IMR-90 (cell line): ENCODE results near the gene FOXO6. TPM values are rescaled to one million over a fixed set of nuclear protein-coding genes. Genes with fewer than 3 reads are reported as not detected.

Experiments
- ATAC-seq: fragments of 200-7000 bp; cut with Tn5 transposase; 2 replicates; pipeline ENCODE4 v1.9.1; 2020; ENCODE audit warnings: low read depth, mild to moderate bottlenecking, moderate library complexity
- BruUV-seq: library from RNA; stranded (reverse); fragments of 400-500 nt; replicated peaks from 2 replicates; lab custom pipeline; 2021; lab: Mats Ljungman, UMichigan
- CTCF ChIA-PET: fragments of 300-600 bp; formaldehyde crosslinking; extraction: SDS; loops from one replicate; lab custom pipeline; 2021; ENCODE audit warnings: antibody characterized with exemption; lab: Yijun Ruan, JAX
- POLR2A ChIA-PET: fragments of 300-600 bp; sonication (Branson Sonifier 250); formaldehyde crosslinking; loops from one replicate; lab custom pipeline; 2022; ENCODE audit warnings: antibody characterized with exemption; ENCODE audit not compliant: unreplicated experiment; lab: Charles Lee
- DNase-seq: peaks from one replicate; pipeline ENCODE4 v3.0.0; 2013
- H2AFZ ChIP-seq: replicated peaks from 2 replicates; pipeline ENCODE3; 2013; ENCODE audit warnings: low read length, mild to moderate bottlenecking; ENCODE audit not compliant: poor library complexity
- H2AK5ac ChIP-seq: 2 replicates; pipeline ENCODE4 v1.6.1; 2013; ENCODE audit warnings: low read depth, low read length, inconsistent platforms
- H2AK9ac ChIP-seq: replicated peaks from 2 replicates; pipeline ENCODE3; 2013; ENCODE audit warnings: mild to moderate bottlenecking, low read depth, low read length, moderate library complexity; ENCODE audit not compliant: poor library complexity
- H2BK120ac ChIP-seq: 2 replicates; pipeline ENCODE4 v1.6.1; 2013; ENCODE audit warnings: low read depth, low read length, inconsistent platforms
- H2BK15ac ChIP-seq: 3 replicates; pipeline ENCODE4 v1.6.1; 2013; ENCODE audit warnings: low read depth, low read length, inconsistent platforms
- H2BK20ac ChIP-seq: 2 replicates; pipeline ENCODE4 v1.6.1; 2013; ENCODE audit warnings: low read depth, mild to moderate bottlenecking, inconsistent platforms, low read length, moderate library complexity
- H2BK5ac ChIP-seq: 2 replicates; pipeline ENCODE4 v1.6.1; 2013; ENCODE audit warnings: mild to moderate bottlenecking, low read depth, low read length, inconsistent platforms; ENCODE audit not compliant: poor library complexity, severe bottlenecking
- H3K14ac ChIP-seq: replicated peaks from 2 replicates; pipeline ENCODE4 v1.6.1; 2013; ENCODE audit warnings: low read depth, low read length, inconsistent platforms
- H3K18ac ChIP-seq: 2 replicates; pipeline ENCODE4 v1.6.1; 2013; ENCODE audit warnings: low read depth, low read length, control low read depth
- H3K23ac ChIP-seq: 2 replicates; pipeline ENCODE4 v1.6.1; 2013; ENCODE audit warnings: low read depth, low read length, inconsistent platforms
- H3K27ac ChIP-seq: 2 replicates; pipeline ENCODE4 v1.5.1; 2013; ENCODE audit warnings: mild to moderate bottlenecking, control low read depth, low read length; ENCODE audit not compliant: insufficient read depth
- H3K27me3 ChIP-seq: 2 replicates; pipeline ENCODE4 v1.6.1; 2013; ENCODE audit warnings: low read length; ENCODE audit not compliant: control insufficient read depth, insufficient read depth
- H3K36me3 ChIP-seq: 2 replicates; pipeline ENCODE4 v1.6.1; 2013; ENCODE audit warnings: low read length, mixed read lengths; ENCODE audit not compliant: control insufficient read depth, insufficient read depth
- H3K4ac ChIP-seq: 2 replicates; pipeline ENCODE4 v1.6.1; 2013; ENCODE audit warnings: low read depth, low read length, inconsistent platforms
- H3K4me1 ChIP-seq: 2 replicates; pipeline ENCODE4 v1.6.1; 2013; ENCODE audit warnings: low read length, mixed read lengths; ENCODE audit not compliant: control insufficient read depth, insufficient read depth
- H3K4me2 ChIP-seq: 2 replicates; pipeline ENCODE4 v1.6.1; 2013; ENCODE audit warnings: low read depth, mild to moderate bottlenecking, control low read depth, low read length, moderate library complexity
- H3K4me3 ChIP-seq: 2 replicates; pipeline ENCODE4 v1.5.1; 2013; ENCODE audit warnings: low read depth, mild to moderate bottlenecking, control low read depth, low read length, moderate library complexity; ENCODE audit not compliant: insufficient read depth
- H3K56ac ChIP-seq: 2 replicates; pipeline ENCODE4 v1.6.1; 2013; ENCODE audit warnings: low read length, inconsistent platforms; ENCODE audit not compliant: insufficient read depth; ENCODE audit errors: extremely low read depth
- H3K79me1 ChIP-seq, 2 experiments: 2 replicates each; pipeline ENCODE4 v1.6.1; 2013; ENCODE audit warnings: low read length in 2 of 2, inconsistent platforms in 1 of 2, low read depth in 1 of 2
- H3K9ac ChIP-seq: 2 replicates; pipeline ENCODE4 v1.6.1; 2013; ENCODE audit warnings: low read depth, low read length, control low read depth
- H3K9me1 ChIP-seq: 2 replicates; pipeline ENCODE4 v1.6.1; 2013; ENCODE audit warnings: low read length, inconsistent platforms; ENCODE audit not compliant: insufficient read depth
- H3K9me3 ChIP-seq: 2 replicates; pipeline ENCODE4 v1.6.1; 2013; ENCODE audit warnings: low read length; ENCODE audit not compliant: control insufficient read depth, insufficient read depth
- H4K20me1 ChIP-seq: 2 replicates; pipeline ENCODE4 v1.6.1; 2013; ENCODE audit warnings: low read length, inconsistent platforms; ENCODE audit not compliant: insufficient read depth
- H4K5ac ChIP-seq: 2 replicates; pipeline ENCODE4 v1.6.1; 2013; ENCODE audit warnings: mild to moderate bottlenecking, low read depth, low read length, control low read depth
- H4K8ac ChIP-seq, 2 experiments: 2 replicates each; pipeline ENCODE4 v1.6.1; 2013; ENCODE audit warnings: low read depth in 2 of 2, low read length in 2 of 2, control low read depth in 1 of 2, inconsistent platforms in 1 of 2
- H4K91ac ChIP-seq: 2 replicates; pipeline ENCODE4 v1.6.1; 2013; ENCODE audit warnings: low read depth, low read length, inconsistent platforms; ENCODE audit not compliant: insufficient read depth
- CEBPB ChIP-seq: IDR thresholded peaks from 2 replicates; pipeline ENCODE4 v1.6.1; 2012; ENCODE audit warnings: low read depth, low read length, improper control_type of control experiment
- CHD1 ChIP-seq: IDR thresholded peaks from 2 replicates; pipeline ENCODE4 v1.6.1; 2012; ENCODE audit warnings: low read depth, low read length, improper control_type of control experiment
- MAFK ChIP-seq: IDR thresholded peaks from 2 replicates; pipeline ENCODE4 v1.6.1; 2012; ENCODE audit warnings: low read depth, low read length, improper control_type of control experiment
- MXI1 ChIP-seq: IDR thresholded peaks from 2 replicates; pipeline ENCODE4 v1.6.1; 2012; ENCODE audit warnings: low read depth, mild to moderate bottlenecking, low read length, moderate library complexity, borderline replicate concordance
- NFE2L2 ChIP-seq: fragments of 150-350 bp; IDR thresholded peaks from 2 replicates; pipeline ENCODE4 v1.6.1; 2016; ENCODE audit warnings: low read depth, mild to moderate bottlenecking, low read length
- POLR2A ChIP-seq: IDR thresholded peaks from 2 replicates; pipeline ENCODE4 v1.6.1; 2012; ENCODE audit warnings: mild to moderate bottlenecking, low read depth, low read length
- RAD21 ChIP-seq: IDR thresholded peaks from 2 replicates; pipeline ENCODE4 v1.6.1; 2012; ENCODE audit warnings: low read length, improper control_type of control experiment
- RFX5 ChIP-seq: IDR thresholded peaks from 2 replicates; pipeline ENCODE4 v1.8.0; 2012; ENCODE audit warnings: low read depth, mild to moderate bottlenecking, low read length, moderate library complexity
- SMC3 ChIP-seq: fragments of 150-350 bp; IDR thresholded peaks from 2 replicates; pipeline ENCODE4 v1.6.1; 2016; ENCODE audit warnings: low read depth, mild to moderate bottlenecking, antibody characterized with exemption, low read length, moderate library complexity
- WGBS, 2 experiments: methylation state at CpG; one replicate each; pipeline versions ENCODE4 v1.1.5 to v1.1.7; 2013; ENCODE audit warnings: missing lambda C conversion rate in 2 of 2; ENCODE audit not compliant: insufficient read length in 1 of 2; ENCODE audit errors: extremely low coverage in 2 of 2; 5-methylcytosine and 5-hydroxymethylcytosine counted together
- dilution Hi-C: fragments of 300-500 bp; cut with HindIII; formaldehyde crosslinking; loops from one replicate; pipeline ENCODE4 v1.14.3; 2018; ENCODE audit warnings: low sequenced_read_pairs; ENCODE audit not compliant: unreplicated experiment
- in situ Hi-C: fragments of 300-500 bp; cut with MboI; formaldehyde crosslinking; loops from 3 replicates; pipeline ENCODE4 v1.14.3; 2019; ENCODE audit warnings: low sequenced_read_pairs, inconsistent platforms, mixed read lengths
- intact Hi-C: fragments of 100-400 bp; cut with micrococcal nuclease; formaldehyde crosslinking; loops from 2 replicates; pipeline ENCODE4 v1.10.0; 2022
- polyA plus RNA-seq, 3 experiments: library from polyadenylated mRNA; depleted of rRNA; stranded (reverse); fragments of >200 nt; gene quantifications; 2 replicates each; pipeline ENCODE4 v1.2.3, GENCODE V29; 2012; ENCODE audit warnings: low replicate concordance in 1 of 3
- total RNA-seq: library from RNA; depleted of rRNA; stranded (reverse); fragments of >200 nt; gene quantifications from 2 replicates; pipeline ENCODE4 v1.2.3, GENCODE V29; 2012
- TF ChIP-seq, protein P1 (sequence below): conservative IDR thresholded peaks from 2 replicates; pipeline ENCODE4 v1.5.1; 2012; ENCODE audit warnings: mild to moderate bottlenecking, low read depth, low read length, improper control_type of control experiment
- TF ChIP-seq, protein P2 (sequence below): fragments of 150-350 bp; IDR thresholded peaks from 2 replicates; pipeline ENCODE4 v1.6.1; 2017; ENCODE audit warnings: mild to moderate bottlenecking, antibody characterized with exemption, low read length, low read depth

The FOXO6 gene
- total and polyA plus RNA-seq, 2 of the 4 experiments (the other 2 are of a cell fraction) = not detected

DNA sequence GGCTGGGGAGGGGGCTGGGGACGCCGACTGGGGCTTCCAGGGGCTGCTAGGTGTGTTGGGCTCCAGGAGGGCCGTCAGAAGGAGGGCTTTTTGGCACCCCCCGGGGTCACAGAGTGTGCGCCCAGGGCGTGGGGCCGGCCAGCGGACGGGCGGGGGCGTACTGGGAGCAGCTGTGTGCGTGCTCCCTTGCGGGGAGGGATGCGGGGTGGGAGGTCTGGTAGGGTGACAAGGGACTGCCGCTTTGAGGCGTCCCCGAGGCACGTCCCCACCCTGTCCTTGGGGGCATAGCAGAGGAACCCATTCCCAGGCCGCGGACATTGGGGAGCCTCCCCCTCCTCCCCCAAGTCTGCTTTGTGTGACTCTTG lies 1.1 kb downstream of the FOXO6 start:
- Histone ChIP-seq H4K5ac (no peak overlapping the region), H2BK120ac (no peak overlapping the region), H2BK20ac (no peak overlapping the region), H3K4ac (no peak overlapping the region), H4K91ac (no peak overlapping the region), H3K79me1 (no peaks in the 10 kb centered on the region), H3K14ac (no peak overlapping the region), H3K4me3 (no peak overlapping the region), H4K8ac (no peak overlapping the region), H2AK5ac (no peak overlapping the region), H3K27ac (no peak overlapping the region), H3K23ac (no peak overlapping the region), H2BK5ac (no peak overlapping the region), H2AK9ac (no peak overlapping the region), H3K4me2 (no peak overlapping the region), H3K9me1 (peaks cover 3% of the 10 kb centered on the region; the same call in 1 of the 2 replicates), H3K36me3 (no peaks in the 10 kb centered on the region), H3K56ac (no peak overlapping the region), H3K9me3 (no peaks in the 10 kb centered on the region), H3K27me3 (peaks cover 69% of the 10 kb centered on the region), H3K9ac (no peak overlapping the region), H4K20me1 (0 out of 2 replicates have a peak, but pooled peaks cover 5% of the 10 kb centered on the region), H2AFZ (no peak overlapping the region), H3K4me1 (peaks cover 1% of the 10 kb centered on the region; the same call in 1 of the 2 replicates), H2BK15ac (no peak overlapping the region), H3K18ac (no peak overlapping the region)
- in situ Hi-C loops = no loop called here
- CTCF ChIA-PET = no interaction called here
- TF ChIP-seq RFX5 (no peak), CHD1 (no peak), CEBPB (no peak), POLR2A (no peak), NFE2L2 (no peak), MXI1 (no peak), RAD21 (no peak), MAFK (no peak), SMC3 (no peak)
- TF ChIP-seq, protein P1, sequence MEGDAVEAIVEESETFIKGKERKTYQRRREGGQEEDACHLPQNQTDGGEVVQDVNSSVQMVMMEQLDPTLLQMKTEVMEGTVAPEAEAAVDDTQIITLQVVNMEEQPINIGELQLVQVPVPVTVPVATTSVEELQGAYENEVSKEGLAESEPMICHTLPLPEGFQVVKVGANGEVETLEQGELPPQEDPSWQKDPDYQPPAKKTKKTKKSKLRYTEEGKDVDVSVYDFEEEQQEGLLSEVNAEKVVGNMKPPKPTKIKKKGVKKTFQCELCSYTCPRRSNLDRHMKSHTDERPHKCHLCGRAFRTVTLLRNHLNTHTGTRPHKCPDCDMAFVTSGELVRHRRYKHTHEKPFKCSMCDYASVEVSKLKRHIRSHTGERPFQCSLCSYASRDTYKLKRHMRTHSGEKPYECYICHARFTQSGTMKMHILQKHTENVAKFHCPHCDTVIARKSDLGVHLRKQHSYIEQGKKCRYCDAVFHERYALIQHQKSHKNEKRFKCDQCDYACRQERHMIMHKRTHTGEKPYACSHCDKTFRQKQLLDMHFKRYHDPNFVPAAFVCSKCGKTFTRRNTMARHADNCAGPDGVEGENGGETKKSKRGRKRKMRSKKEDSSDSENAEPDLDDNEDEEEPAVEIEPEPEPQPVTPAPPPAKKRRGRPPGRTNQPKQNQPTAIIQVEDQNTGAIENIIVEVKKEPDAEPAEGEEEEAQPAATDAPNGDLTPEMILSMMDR = no peak
- TF ChIP-seq, protein P2, sequence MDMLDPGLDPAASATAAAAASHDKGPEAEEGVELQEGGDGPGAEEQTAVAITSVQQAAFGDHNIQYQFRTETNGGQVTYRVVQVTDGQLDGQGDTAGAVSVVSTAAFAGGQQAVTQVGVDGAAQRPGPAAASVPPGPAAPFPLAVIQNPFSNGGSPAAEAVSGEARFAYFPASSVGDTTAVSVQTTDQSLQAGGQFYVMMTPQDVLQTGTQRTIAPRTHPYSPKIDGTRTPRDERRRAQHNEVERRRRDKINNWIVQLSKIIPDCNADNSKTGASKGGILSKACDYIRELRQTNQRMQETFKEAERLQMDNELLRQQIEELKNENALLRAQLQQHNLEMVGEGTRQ = no peak
- no CpG with 5 or more reads among the region's 20 CpGs for WGBS, 2 experiments
- ATAC-seq = no peak
- no peak for DNase-seq
- no TSS peak for BruUV-seq
- dilution Hi-C loops = no loop called here
- intact Hi-C loops = loop anchor here (5.0 kb wide), 1 partner anchor 260 kb away; no protein-coding TSS in a partner anchor
- POLR2A ChIA-PET = no interaction called here
